Measurements from ENCODE around the gene KMT5B.

DNA sequence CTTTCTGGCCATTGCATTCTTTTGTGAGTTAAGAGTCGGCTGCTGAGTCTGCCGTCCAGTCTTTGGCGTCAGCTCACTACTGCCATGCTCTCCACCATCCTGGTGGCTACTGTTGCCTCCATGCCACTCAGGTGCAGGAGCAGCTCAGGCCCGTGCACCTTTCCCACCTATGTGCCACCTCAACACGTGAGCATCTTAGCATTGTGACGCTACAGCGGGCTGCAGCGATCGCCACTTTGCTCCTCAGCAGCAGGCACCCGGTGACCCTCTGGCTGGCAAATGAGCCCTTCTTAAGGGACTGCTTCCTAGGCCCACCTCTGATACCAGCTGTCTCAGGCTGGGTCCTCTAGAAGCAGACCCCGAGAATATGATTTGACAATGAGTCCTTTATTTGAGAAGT is 11.5 kb upstream of the KMT5B start:
- TF ChIP-seq EP300 (IDR thresholded peaks at IDR 0.05) (no peak), POLR2A (IDR thresholded peaks at IDR 0.05) (no peak), CTCF (IDR thresholded peaks at IDR 0.05) (no peak)
